Fibroblast of mammary gland (primary cell): ENCODE results near the gene GIGYF1.
"Not testable (repeated sequence)": the region's sequence is repeated elsewhere in the genome, so short reads cannot be mapped to it uniquely, and the experiment has no call there.

Experiments used
- DNase-seq: peaks from one replicate; pipeline ENCODE4 v3.0.0-alpha.2; 2010; ENCODE audit warnings: low read depth
- H3K4me3 ChIP-seq: 2 replicates; pipeline ENCODE4 v1.5.1; 2011; ENCODE audit warnings: low read depth, mild to moderate bottlenecking, low read length, moderate library complexity; ENCODE audit not compliant: control insufficient read depth
- TF ChIP-seq, protein P1 (sequence below): conservative IDR thresholded peaks from 2 replicates; pipeline ENCODE4 v1.5.1; 2011; ENCODE audit warnings: low read depth, low read length, inconsistent platforms; ENCODE audit not compliant: control insufficient read depth, insufficient read depth

GIGYF1 gene

DNA sequence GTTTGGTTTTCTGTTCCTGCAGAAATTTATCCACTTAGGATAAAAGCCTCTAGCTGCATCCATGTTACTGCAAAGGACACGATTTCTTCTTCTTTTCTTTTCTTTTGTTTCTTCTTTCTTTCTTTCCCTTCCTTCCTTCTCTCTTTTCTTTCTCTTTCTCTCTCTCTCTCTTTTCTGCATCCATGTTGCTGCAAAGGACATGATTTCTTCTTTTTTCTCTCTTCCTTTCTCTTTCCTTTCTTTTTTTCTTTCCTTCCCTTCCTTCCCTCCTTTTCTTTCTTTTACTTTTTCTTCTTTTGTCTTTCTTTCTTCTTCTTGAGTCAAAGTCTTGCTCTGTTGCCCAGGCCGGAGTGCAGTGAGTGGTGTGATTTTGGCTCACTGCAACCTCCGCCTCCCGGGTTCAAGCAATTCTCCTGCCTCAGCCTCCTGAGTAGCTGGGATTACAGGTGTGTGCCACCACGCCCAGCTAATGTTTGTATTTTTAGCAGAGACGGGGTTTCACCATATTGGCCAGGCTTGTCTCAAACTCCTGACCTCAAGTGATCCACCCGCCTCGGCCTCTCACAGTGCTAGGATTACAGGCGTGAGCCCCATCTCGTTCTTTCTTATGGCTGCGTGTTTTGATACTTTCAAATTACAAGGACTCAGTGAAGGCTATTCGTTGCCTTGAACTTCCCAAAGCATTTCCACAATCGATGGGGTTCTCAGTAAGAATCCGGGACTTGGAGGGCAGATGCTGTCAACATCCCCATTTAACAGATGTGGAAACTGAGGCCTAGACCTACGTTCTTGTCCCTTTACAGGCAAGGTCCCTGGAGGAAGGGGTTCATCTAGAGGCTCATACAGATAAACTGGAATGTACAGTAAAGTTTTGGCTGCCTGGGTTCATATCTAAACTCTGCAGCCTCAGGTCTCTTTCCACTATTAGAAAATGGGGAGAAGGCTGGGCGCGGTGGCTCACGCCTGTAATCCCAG lies 22.4 kb downstream of the GIGYF1 start:
- no peak overlapping the region for H3K4me3 ChIP-seq
- DNase-seq = no peak
- TF ChIP-seq, protein P1, sequence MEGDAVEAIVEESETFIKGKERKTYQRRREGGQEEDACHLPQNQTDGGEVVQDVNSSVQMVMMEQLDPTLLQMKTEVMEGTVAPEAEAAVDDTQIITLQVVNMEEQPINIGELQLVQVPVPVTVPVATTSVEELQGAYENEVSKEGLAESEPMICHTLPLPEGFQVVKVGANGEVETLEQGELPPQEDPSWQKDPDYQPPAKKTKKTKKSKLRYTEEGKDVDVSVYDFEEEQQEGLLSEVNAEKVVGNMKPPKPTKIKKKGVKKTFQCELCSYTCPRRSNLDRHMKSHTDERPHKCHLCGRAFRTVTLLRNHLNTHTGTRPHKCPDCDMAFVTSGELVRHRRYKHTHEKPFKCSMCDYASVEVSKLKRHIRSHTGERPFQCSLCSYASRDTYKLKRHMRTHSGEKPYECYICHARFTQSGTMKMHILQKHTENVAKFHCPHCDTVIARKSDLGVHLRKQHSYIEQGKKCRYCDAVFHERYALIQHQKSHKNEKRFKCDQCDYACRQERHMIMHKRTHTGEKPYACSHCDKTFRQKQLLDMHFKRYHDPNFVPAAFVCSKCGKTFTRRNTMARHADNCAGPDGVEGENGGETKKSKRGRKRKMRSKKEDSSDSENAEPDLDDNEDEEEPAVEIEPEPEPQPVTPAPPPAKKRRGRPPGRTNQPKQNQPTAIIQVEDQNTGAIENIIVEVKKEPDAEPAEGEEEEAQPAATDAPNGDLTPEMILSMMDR = no peak

DNA sequence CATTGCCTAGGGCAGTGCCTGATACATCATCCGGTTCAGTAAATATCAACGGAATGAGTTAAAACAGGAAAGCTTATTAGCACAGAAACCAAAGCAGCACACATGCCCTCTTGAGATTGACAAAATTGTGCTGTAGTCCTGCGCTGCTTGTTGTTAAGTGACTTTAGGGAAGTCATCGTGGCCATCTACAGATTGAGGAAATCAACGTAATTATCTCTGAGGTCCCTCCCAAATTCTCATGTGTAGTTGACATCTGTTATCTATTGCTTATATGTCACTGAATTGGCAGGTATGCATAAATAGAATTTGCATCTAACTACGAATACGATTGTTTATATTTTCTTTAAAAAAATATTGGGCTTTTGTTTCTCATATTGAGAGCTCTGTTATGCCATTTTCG lies 24.0 kb downstream of the GIGYF1 start:
- H3K4me3 ChIP-seq = no peak overlapping the region
- TF ChIP-seq, protein P1 = no peak
- no peak for DNase-seq

DNA sequence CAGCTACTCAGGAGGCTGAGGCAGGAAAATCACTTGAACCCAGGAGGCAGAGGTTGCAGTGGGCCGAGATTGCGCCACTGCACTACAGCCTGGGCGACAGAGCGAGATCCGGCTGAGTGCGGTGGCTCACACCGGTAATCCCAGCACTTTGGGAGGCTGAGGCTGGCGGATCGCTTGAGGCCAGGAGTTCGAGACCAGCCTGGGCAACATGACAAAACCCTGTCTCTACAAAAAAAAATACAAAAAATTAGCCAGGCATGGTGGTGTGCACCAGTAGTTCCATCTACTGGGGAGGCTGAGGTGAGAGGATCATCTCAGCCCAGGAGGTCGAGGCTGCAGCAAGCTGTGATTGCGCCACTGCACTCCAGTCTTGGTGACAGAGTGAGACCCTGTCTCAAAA lies 24.9 kb downstream of the GIGYF1 start:
- not testable (repeated sequence) for H3K4me3 ChIP-seq, DNase-seq

DNA sequence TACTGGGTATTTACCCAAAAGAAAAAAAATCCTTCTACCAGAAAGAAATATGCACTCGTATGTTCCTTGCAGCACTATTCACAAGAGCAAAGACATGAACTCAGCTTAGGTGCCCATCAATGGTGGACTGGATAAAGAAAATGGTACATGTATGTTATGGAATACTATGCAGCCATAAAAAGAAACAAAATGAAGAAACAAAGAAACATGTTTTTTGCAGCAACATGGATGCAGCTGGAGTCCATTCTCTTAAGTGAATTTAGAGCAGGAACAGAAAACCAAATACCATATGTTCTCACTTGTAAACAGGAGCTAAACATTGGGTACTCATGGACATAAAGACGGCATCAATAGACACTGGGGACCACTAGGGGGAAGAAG lies 26.0 kb downstream of the GIGYF1 start:
- no peak overlapping the region for H3K4me3 ChIP-seq
- TF ChIP-seq, protein P1 = no peak
- no peak for DNase-seq

DNA sequence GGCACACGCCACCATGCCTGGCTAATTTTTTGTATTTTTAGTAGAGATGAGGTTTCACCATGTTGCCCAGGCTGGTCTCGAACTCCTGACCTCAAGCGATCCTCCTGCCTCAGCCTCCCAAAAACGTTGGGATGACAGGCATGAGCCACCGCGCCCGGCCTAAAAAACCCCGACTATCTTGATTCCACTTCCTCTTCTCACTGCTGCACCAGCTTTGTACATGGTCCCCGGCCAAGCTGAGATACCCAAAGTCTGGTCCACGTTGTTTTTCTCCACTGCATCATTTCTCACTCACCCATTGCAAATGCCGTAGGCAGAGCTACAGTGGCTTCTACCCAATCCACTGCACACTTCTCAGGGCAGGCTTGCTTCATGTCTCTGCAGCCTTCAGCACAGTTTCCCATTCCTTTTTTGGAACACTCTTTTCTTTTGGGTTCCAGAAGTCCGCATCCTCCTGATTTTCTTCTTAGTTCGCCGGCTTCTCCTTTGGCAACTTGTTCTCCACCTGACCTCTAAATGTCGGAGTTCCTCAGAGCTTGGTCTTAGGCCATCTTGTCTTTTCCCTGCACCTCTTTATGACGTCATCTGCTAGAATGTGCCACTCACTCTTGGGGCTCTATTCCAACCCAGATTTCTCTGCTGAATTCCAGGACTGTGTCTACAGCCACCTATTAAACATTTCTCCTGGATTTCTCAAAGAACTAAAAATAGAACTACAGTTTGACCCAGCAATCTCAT lies 26.6 kb downstream of the GIGYF1 start:
- H3K4me3 ChIP-seq = no peak overlapping the region
- TF ChIP-seq, protein P1 = no peak
- DNase-seq = no peak

DNA sequence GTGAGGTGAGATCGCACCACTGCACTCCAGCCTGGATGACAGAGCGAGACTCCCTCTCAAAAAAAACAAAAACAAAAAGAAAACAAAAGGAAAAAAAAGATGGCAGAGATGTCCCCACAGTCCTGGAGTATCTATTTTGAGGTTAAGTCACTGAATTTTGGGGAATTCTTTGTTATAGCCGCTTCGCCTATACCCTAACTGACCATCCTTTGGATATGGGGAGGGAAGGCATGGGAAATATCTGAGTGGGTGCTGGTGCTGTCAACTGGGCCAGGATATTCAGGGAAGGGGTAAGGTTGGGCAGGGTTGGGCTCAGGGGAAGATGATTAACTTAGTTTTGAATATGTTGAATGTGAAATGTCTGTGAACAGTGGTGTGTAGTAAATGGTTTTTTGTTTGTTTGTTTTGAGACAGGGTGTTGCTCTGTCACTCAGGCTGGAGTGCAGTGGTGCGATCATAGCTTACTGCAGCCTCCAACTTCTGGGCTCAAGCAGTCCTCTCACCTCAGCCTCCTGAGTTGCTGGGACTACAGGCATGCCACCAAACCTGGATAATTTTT lies 28.8 kb downstream of the GIGYF1 start:
- H3K4me3 ChIP-seq = no peak overlapping the region
- DNase-seq = no peak
- TF ChIP-seq, protein P1 = no peak

DNA sequence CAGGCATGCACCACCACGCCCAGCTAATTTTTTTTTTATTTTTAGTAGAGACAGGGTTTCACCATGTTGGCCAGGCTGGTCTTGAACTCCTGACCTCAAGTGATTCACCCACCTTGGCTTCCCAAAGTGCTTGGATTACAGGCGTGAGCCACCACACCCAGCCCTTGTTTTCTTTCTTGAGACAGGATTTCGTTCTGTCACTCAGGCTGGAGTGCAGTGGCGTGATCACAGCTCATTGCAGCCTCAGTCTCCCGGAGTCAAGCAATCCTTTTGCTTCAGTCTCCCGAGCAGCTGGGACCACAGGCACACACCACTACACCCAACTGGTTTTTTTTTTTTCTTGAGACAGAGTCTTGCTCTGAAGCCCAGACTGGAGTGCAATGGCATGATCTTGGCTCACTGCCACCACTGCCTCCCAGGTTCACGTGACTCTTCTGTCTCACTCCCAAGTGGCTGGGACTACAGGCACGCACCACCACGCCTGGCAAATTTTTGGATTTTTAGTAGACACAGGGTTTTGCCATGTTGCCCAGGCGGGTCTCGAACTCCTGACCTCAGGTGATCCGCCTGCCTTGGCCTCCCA lies 31.8 kb downstream of the GIGYF1 start:
- not testable (repeated sequence) for DNase-seq, H3K4me3 ChIP-seq
